HG02642 (cell line): ENCODE results near the gene CDK14.

Experiments used
- ATAC-seq: cut with Tn5 transposase; IDR thresholded peaks from one replicate; pipeline ENCODE4 v1.9.1; 2021; ENCODE audit warnings: mild to moderate bottlenecking; ENCODE audit not compliant: unreplicated experiment, poor library complexity

Gene CDK14

GRCh38 chr7:90830308-90830707 lies 234.2 kb downstream of the CDK14 start:
- ATAC-seq: no peak

- no peak for ATAC-seq
These were observed 236.6 kb downstream of the CDK14 start for GRCh38 chr7:90832726-90833125.

- ATAC-seq: no peak
These were observed 237.3 kb downstream of the CDK14 start for GRCh38 chr7:90833443-90833842.

- no peak for ATAC-seq
These were observed 238.7 kb downstream of the CDK14 start for GRCh38 chr7:90834771-90835170.

- ATAC-seq: no peak
These were observed 239.7 kb downstream of the CDK14 start for GRCh38 chr7:90835861-90836260.

- no peak for ATAC-seq
These were observed 240.8 kb downstream of the CDK14 start for GRCh38 chr7:90836937-90837336.

GRCh38 chr7:90838799-90839198 lies 242.7 kb downstream of the CDK14 start:
- ATAC-seq: no peak

- no peak for ATAC-seq
These were observed 243.2 kb downstream of the CDK14 start for GRCh38 chr7:90839316-90839715.

GRCh38 chr7:90839727-90840291 lies 243.7 kb downstream of the CDK14 start:
- ATAC-seq: no peak

- no peak for ATAC-seq
These were observed 245.8 kb downstream of the CDK14 start for GRCh38 chr7:90841759-90842429.

- ATAC-seq: no peak
These were observed 246.3 kb downstream of the CDK14 start for GRCh38 chr7:90842430-90842788.

GRCh38 chr7:90843472-90843871 lies 247.4 kb downstream of the CDK14 start:
- no peak for ATAC-seq

- no peak for ATAC-seq
These were observed 248.3 kb downstream of the CDK14 start for GRCh38 chr7:90844421-90844820.

- ATAC-seq: no peak
These were observed 250.1 kb downstream of the CDK14 start for GRCh38 chr7:90846192-90846591.

GRCh38 chr7:90850066-90850465 lies 253.9 kb downstream of the CDK14 start:
- no peak for ATAC-seq

- no peak for ATAC-seq
These were observed 254.3 kb downstream of the CDK14 start for GRCh38 chr7:90850471-90850870.

- ATAC-seq: peak; percentile 51
These were observed 257.1 kb downstream of the CDK14 start for GRCh38 chr7:90853205-90853604.

- peak; percentile 54 for ATAC-seq
These were observed 260.4 kb downstream of the CDK14 start for GRCh38 chr7:90856351-90857070.

GRCh38 chr7:90857603-90858002 lies 261.5 kb downstream of the CDK14 start:
- no peak for ATAC-seq

GRCh38 chr7:90858546-90858945 lies 262.4 kb downstream of the CDK14 start:
- peak; percentile 59 for ATAC-seq

- no peak for ATAC-seq
These were observed 263.4 kb downstream of the CDK14 start for GRCh38 chr7:90859521-90859920.

- ATAC-seq: no peak
These were observed 268.0 kb downstream of the CDK14 start for GRCh38 chr7:90864088-90864487.
